ENCODE data around the gene FNBP1.

Gene FNBP1

GRCh38 chr9:130040984-130041647, 1.9 kb downstream of the FNBP1 start:
- no peak for TF ChIP-seq CTCF (conservative IDR thresholded peaks at IDR 0.05; ENCODE audit: low read depth, low read length)
- DNase-seq (ENCODE audit: low read depth), result no peak
- peak overlapping the region; percentile 71 for H3K4me3 ChIP-seq (ENCODE audit: low read depth, low read length)

- peak; percentile 33 for TF ChIP-seq CTCF (conservative IDR thresholded peaks at IDR 0.05; ENCODE audit: low read depth, low read length)
- peak; percentile 26 for DNase-seq (ENCODE audit: low read depth)
- no peak overlapping the region for H3K4me3 ChIP-seq (ENCODE audit: low read depth, low read length)
These were observed 3.4 kb downstream of the FNBP1 start for GRCh38 chr9:130039528-130040147.

- TF ChIP-seq CTCF (conservative IDR thresholded peaks at IDR 0.05; ENCODE audit: low read depth, low read length), result no peak
- peak; percentile 67 for DNase-seq (ENCODE audit: low read depth)
- H3K4me3 ChIP-seq (ENCODE audit: low read depth, low read length), result no peak overlapping the region
These were observed 6.9 kb downstream of the FNBP1 start for GRCh38 chr9:130036099-130036498.

GRCh38 chr9:130034570-130034969, 8.4 kb downstream of the FNBP1 start:
- H3K4me3 ChIP-seq (ENCODE audit: low read depth, low read length), result no peak overlapping the region
- peak; percentile 74 for DNase-seq (ENCODE audit: low read depth)
- no peak for TF ChIP-seq CTCF (conservative IDR thresholded peaks at IDR 0.05; ENCODE audit: low read depth, low read length)

- H3K4me3 ChIP-seq (ENCODE audit: low read depth, low read length), result no peak overlapping the region
- TF ChIP-seq CTCF (conservative IDR thresholded peaks at IDR 0.05; ENCODE audit: low read depth, low read length), result no peak
- no peak for DNase-seq (ENCODE audit: low read depth)
These were observed 12.3 kb downstream of the FNBP1 start for GRCh38 chr9:130030651-130031127.

- TF ChIP-seq CTCF (conservative IDR thresholded peaks at IDR 0.05; ENCODE audit: low read depth, low read length), result no peak
- no peak for DNase-seq (ENCODE audit: low read depth)
- H3K4me3 ChIP-seq (ENCODE audit: low read depth, low read length), result no peak overlapping the region
These were observed 13.6 kb downstream of the FNBP1 start for GRCh38 chr9:130029223-130029973.

Data from choroid plexus epithelial cell (primary cell).